Esophagus muscularis mucosa (tissue), 3 donors: ENCODE results near the gene SETD7.

ENCODE experiments used
- CTCF ChIP-seq, 3 experiments: fragments of 200-600 bp in 2 of 3; fragments of 450-650 bp in 1 of 3; sonication (generic) in 2 of 3; IDR thresholded peaks; one replicate each; pipeline ENCODE4 v1.5.1; 2017 to 2019; ENCODE audit warnings: antibody characterized with exemption in 3 of 3, mild to moderate bottlenecking in 2 of 3, moderate library complexity in 1 of 3
- POLR2A ChIP-seq: fragments of 450-650 bp; IDR thresholded peaks from one replicate; pipeline ENCODE4 v1.6.1; 2017; ENCODE audit warnings: antibody characterized with exemption, moderate library complexity, mild to moderate bottlenecking, low read depth
- POLR2AphosphoS5 ChIP-seq, 2 donors: sonication (generic); formaldehyde crosslinking; IDR thresholded peaks; one replicate each; pipeline ENCODE4 v1.6.1; 2017; ENCODE audit warnings: antibody characterized with exemption in 2 of 2

GRCh38 chr4:139559687-139560086 lies 3.7 kb upstream of the SETD7 start:
- no peak for TF ChIP-seq POLR2A
- no peak for TF ChIP-seq CTCF (IDR thresholded peaks at IDR 0.05)
- TF ChIP-seq POLR2AphosphoS5 (IDR thresholded peaks at IDR 0.05), result no peak
